SIG-M5 treated with dmso at 0.1 percent for 504 hours (cell line): Measurements from ENCODE around the gene FAM136A.
"Not testable (repeated sequence)": the region's sequence is repeated elsewhere in the genome, so short reads cannot be mapped to it uniquely, and the experiment has no call there.

Experiments
- DNase-seq: peaks from one replicate; lab custom pipeline; 2025; ENCODE audit not compliant: unreplicated experiment; lab: John Stamatoyannopoulos, UW

FAM136A gene

GRCh38 chr2:70301344-70302194 lies at the start of gene FAM136A:
Gene FAM136A, minus strand, starts transcription at chr2:70302067. Its CDS starts 56 bp downstream, at chr2:70302011.
- peak; percentile 79 for DNase-seq

GRCh38 chr2:70349921-70350685 lies 48.2 kb upstream of the FAM136A start:
- DNase-seq: no peak

GRCh38 chr2:70347831-70348230 lies 46.0 kb upstream of the FAM136A start:
- no peak for DNase-seq

- DNase-seq: no peak
Observed at GRCh38 chr2:70344195-70344594, 42.3 kb upstream of the FAM136A start.

- no peak for DNase-seq
Observed at GRCh38 chr2:70341477-70341765, 39.6 kb upstream of the FAM136A start.

- peak; percentile 45 for DNase-seq
Observed at GRCh38 chr2:70340761-70341476, 39.1 kb upstream of the FAM136A start.

- DNase-seq: no peak
Observed at GRCh38 chr2:70340075-70340474, 38.2 kb upstream of the FAM136A start.

GRCh38 chr2:70336552-70336951 lies 34.7 kb upstream of the FAM136A start:
- no peak for DNase-seq

- no peak for DNase-seq
Observed at GRCh38 chr2:70331012-70331411, 29.1 kb upstream of the FAM136A start.

GRCh38 chr2:70330476-70330875 lies 28.6 kb upstream of the FAM136A start:
- DNase-seq: no peak

- peak; percentile 7 for DNase-seq
Observed at GRCh38 chr2:70328921-70329561, 27.2 kb upstream of the FAM136A start.

- DNase-seq: no peak
Observed at GRCh38 chr2:70325875-70326274, 24.0 kb upstream of the FAM136A start.

GRCh38 chr2:70322518-70322917 lies 20.7 kb upstream of the FAM136A start:
- no peak for DNase-seq

GRCh38 chr2:70321370-70321769 lies 19.5 kb upstream of the FAM136A start:
- DNase-seq: peak; percentile 57

GRCh38 chr2:70314640-70315039 lies 12.8 kb upstream of the FAM136A start:
- DNase-seq: no peak

- no peak for DNase-seq
Observed at GRCh38 chr2:70312560-70312959, 10.7 kb upstream of the FAM136A start.

GRCh38 chr2:70310899-70311298 lies 9.0 kb upstream of the FAM136A start:
- no peak for DNase-seq

- no peak for DNase-seq
Observed at GRCh38 chr2:70305531-70305930, 3.7 kb upstream of the FAM136A start.

- DNase-seq: no peak
Observed at GRCh38 chr2:70304498-70304897, 2.6 kb upstream of the FAM136A start.

GRCh38 chr2:70303186-70303585 lies 1.3 kb upstream of the FAM136A start:
- DNase-seq: no peak

GRCh38 chr2:70302195-70302546 lies 304 bp upstream of the FAM136A start:
- not testable (repeated sequence) for DNase-seq
